ENCODE results near the gene PTPRN2. TPM values are rescaled to one million over a fixed set of nuclear protein-coding genes. Genes with fewer than 3 reads are reported as not detected.

Gene PTPRN2
- polyA plus RNA-seq, 1 experiment, result 0.31 TPM

DNA sequence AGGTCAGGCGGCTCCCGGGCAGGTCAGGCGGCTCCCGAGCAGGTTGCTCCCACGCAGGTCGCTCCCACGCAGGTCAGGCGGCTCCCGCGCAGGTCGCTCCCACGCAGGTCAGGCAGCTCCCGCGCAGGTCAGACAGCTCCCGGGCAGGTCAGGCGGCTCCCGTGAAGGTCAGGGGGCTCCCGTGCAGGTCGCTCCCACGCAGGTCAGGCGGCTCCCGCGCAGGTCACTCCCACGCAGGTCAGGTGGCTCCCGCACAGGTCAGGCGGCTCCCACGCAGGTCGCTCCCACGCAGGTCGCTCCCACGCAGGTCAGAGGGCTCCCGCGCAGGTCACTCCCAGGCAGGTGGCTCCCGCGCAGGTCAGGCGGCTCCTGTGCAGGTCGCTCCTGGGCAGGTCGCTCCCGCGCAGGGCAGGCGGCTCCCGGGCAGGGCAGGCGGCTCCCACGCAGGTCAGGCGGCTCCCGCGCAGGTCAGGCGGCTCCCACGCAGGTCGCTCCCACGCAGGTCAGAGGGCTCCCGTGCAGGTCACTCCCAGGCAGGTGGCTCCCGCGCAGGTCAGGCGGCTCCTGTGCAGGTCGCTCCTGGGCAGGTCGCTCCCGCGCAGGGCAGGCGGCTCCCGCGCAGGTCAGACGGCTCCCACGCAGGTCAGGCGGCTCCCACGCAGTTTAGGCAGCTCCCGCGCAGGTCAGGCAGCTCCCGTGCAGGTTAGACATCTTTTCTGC lies 30.7 kb downstream of the PTPRN2 start:
- no peak for DNase-seq (ENCODE audit: low read depth)
- no peaks in the 10 kb centered on the region for H3K36me3 ChIP-seq (ENCODE audit: control insufficient read depth, insufficient read depth, low read length)

DNA sequence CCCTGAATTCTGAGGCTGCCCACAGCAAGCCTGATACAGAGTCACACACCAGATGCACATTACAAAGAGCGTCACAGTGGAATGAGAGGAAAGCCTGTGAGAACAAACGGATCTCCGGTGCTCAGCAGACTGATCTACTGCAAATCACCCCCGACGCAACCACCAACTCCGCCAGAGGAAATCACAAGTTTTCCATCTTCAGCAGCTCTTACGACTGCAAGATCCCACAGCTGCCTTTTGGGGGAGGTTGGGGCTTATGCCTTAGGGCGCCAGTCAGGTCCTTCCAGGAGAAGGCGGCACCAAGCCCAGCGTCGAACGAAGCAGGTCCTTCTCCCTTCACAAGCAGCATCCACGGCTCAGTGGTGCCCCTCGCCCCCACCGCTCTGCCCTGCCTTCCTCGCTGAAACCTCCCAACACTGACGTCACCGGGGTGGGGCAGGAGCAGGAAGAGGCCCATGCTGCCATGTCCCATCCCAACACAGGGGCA lies 32.5 kb downstream of the PTPRN2 start:
- POLR2A ChIA-PET, result no interaction called here
- no peak for DNase-seq (ENCODE audit: low read depth)
- no peaks in the 10 kb centered on the region for H3K27me3 ChIP-seq (ENCODE audit: control insufficient read depth, insufficient read depth, low read length)
- no peak overlapping the region for H3K4me3 ChIP-seq (ENCODE audit: low read depth, low read length)
- TF ChIP-seq, protein P1, sequence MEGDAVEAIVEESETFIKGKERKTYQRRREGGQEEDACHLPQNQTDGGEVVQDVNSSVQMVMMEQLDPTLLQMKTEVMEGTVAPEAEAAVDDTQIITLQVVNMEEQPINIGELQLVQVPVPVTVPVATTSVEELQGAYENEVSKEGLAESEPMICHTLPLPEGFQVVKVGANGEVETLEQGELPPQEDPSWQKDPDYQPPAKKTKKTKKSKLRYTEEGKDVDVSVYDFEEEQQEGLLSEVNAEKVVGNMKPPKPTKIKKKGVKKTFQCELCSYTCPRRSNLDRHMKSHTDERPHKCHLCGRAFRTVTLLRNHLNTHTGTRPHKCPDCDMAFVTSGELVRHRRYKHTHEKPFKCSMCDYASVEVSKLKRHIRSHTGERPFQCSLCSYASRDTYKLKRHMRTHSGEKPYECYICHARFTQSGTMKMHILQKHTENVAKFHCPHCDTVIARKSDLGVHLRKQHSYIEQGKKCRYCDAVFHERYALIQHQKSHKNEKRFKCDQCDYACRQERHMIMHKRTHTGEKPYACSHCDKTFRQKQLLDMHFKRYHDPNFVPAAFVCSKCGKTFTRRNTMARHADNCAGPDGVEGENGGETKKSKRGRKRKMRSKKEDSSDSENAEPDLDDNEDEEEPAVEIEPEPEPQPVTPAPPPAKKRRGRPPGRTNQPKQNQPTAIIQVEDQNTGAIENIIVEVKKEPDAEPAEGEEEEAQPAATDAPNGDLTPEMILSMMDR (IDR thresholded peaks at IDR 0.05; ENCODE audit: insufficient read depth, low read depth, low read length), result no peak
- CTCF ChIA-PET, result no interaction called here
- no peaks in the 10 kb centered on the region for H3K36me3 ChIP-seq (ENCODE audit: control insufficient read depth, insufficient read depth, low read length)

More for the DNA sequence above, 30.7 kb downstream of the PTPRN2 start:
- Histone ChIP-seq H3K4me3 (ENCODE audit: low read depth, low read length) (no peak overlapping the region), H3K27me3 (ENCODE audit: control insufficient read depth, insufficient read depth, low read length) (no peaks in the 10 kb centered on the region)
- ChIA-PET POLR2A (no interaction called here), CTCF (no interaction called here)
- TF ChIP-seq, protein P1 (IDR thresholded peaks at IDR 0.05; ENCODE audit: insufficient read depth, low read depth, low read length), result no peak

DNA sequence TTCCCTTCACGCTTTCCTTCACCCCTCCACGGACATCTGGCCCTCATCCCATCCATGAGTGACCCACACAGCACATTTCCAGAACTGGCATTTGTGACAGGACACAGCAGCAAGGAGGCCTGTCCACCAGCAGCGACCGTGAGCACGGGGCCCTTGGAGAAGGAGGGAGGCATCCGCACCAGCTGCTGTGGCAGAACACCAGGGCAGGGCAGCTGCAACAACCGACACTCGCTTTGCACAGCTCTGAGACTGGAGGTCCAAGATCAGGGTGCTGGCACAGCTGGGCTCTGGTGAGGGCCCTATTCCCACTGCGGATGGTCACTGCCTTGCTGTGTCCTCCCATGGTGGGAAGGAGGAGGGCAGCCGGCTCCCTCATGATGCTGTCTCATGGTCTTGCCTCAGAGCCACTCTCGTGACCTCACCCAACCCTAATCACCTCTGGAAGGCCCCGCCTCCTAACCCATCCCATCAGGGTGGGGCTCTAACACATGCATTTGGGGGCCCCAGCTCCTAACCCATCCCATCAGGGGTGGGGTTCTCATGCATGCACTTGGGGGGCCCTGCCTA lies 36.7 kb downstream of the PTPRN2 start:
- Histone ChIP-seq H3K36me3 (ENCODE audit: control insufficient read depth, insufficient read depth, low read length) (no peaks in the 10 kb centered on the region), H3K4me3 (ENCODE audit: low read depth, low read length) (no peak overlapping the region), H3K27me3 (ENCODE audit: control insufficient read depth, insufficient read depth, low read length) (no peaks in the 10 kb centered on the region)
- DNase-seq (ENCODE audit: low read depth), result no peak
- CTCF ChIA-PET, result no interaction called here
- POLR2A ChIA-PET, result no interaction called here
- TF ChIP-seq, protein P1 (IDR thresholded peaks at IDR 0.05; ENCODE audit: insufficient read depth, low read depth, low read length), result no peak

DNA sequence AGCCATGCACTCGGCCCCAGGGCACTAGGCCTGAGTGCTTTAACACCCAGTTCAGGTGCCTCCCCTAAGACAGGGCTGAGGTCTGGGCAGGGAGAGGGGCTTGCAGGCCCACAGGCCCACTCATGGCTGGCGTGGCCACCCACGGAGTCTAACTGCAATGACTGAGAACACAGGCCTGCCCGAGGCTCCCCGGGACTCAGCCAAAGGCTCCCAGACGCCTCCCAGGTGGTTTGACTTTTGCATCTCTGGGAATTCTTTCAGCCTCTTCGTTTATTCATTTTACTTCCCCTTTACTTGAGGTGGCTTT lies 37.3 kb downstream of the PTPRN2 start:
- CTCF ChIA-PET, result no interaction called here
- no peak for DNase-seq (ENCODE audit: low read depth)
- POLR2A ChIA-PET, result no interaction called here
- TF ChIP-seq, protein P1 (IDR thresholded peaks at IDR 0.05; ENCODE audit: insufficient read depth, low read depth, low read length), result no peak
- H3K4me3 ChIP-seq (ENCODE audit: low read depth, low read length), result no peak overlapping the region
- H3K27me3 ChIP-seq (ENCODE audit: control insufficient read depth, insufficient read depth, low read length), result no peaks in the 10 kb centered on the region
- H3K36me3 ChIP-seq (ENCODE audit: control insufficient read depth, insufficient read depth, low read length), result no peaks in the 10 kb centered on the region

DNA sequence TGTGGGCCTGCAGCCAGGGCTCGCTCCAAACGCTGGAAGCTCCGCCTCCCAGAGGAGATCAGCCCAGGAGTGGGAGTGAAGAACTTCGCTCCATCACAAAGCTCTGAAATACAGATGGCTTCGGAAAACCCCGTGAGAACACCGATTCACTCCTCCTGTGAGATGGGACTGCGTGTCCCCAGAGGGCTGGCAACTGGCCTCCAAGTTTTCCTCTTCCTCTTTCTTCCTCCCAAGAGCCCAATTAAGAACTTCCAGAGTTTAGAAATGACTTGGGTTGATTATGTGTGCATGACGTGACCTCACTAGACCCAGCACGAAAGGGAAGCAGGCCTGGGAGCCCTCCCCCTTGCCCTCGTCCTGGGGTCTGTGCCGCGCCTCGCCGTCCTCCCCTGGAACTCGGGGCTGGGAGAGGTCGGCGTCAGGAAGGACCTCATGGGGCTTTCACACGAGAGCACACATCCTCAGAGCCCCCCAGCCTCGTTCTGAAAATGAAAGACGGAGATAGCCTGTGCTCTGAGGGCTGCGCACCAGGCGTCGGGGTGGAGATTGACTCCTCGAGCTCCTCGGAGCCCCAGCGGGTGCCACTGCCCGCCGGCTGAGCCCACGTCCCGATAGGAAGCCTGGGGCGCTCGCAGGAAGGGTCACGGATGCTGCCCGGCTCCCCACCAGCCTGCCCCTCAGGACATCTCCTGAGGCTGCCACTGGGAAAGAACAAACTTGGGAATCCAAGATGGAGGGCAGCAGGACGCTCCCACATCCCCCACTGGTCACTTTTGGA lies 37.8 kb downstream of the PTPRN2 start:
- TF ChIP-seq, protein P1 (IDR thresholded peaks at IDR 0.05; ENCODE audit: insufficient read depth, low read depth, low read length), result no peak
- H3K27me3 ChIP-seq (ENCODE audit: control insufficient read depth, insufficient read depth, low read length), result no peaks in the 10 kb centered on the region
- DNase-seq (ENCODE audit: low read depth), result no peak
- no peak overlapping the region for H3K4me3 ChIP-seq (ENCODE audit: low read depth, low read length)
- POLR2A ChIA-PET, result no interaction called here
- CTCF ChIA-PET, result no interaction called here
- H3K36me3 ChIP-seq (ENCODE audit: control insufficient read depth, insufficient read depth, low read length), result no peaks in the 10 kb centered on the region

Measured in BJ (cell line).